BLaER1 treated with 17β-estradiol and CSF1 and Interleukin-3, amounts not matched to agents 10 nM and 100 nM (cell line): ENCODE measurements around the gene ESRRA.
A peak's percentile ranks its signal among the peaks of the same experiment; 100 is the strongest.

Experiments used
- H3K27ac ChIP-seq, 11 experiments: shearing (Covaris generic); formaldehyde crosslinking; 2 replicates each; pipeline ENCODE4 v1.8.1; 2022
- H3K27me3 ChIP-seq, 11 experiments: shearing (Covaris generic); formaldehyde crosslinking; 2 replicates each; pipeline ENCODE4 v1.8.1; 2022
- H3K36me3 ChIP-seq, 11 experiments: shearing (Covaris generic); formaldehyde crosslinking; 2 replicates each; pipeline ENCODE4 v1.8.1; 2022
- H3K4me1 ChIP-seq, 10 experiments: shearing (Covaris generic); formaldehyde crosslinking; 2 replicates each; pipeline ENCODE4 v1.8.1; 2022
- H3K4me2 ChIP-seq, 11 experiments: shearing (Covaris generic); formaldehyde crosslinking; 2 replicates each; pipeline ENCODE4 v1.8.1; 2022
- H3K4me3 ChIP-seq, 10 experiments: shearing (Covaris generic); formaldehyde crosslinking; 2 replicates each; pipeline ENCODE4 v1.8.1; 2022
- H3K9ac ChIP-seq, 11 experiments: shearing (Covaris generic); formaldehyde crosslinking; 2 replicates each; pipeline ENCODE4 v1.8.1; 2022
- H3K9me3 ChIP-seq, 11 experiments: shearing (Covaris generic); formaldehyde crosslinking; replicated peaks in 1 of 11; 2 replicates each; pipeline ENCODE4 v1.8.1; 2022
- H4K20me1 ChIP-seq, 11 experiments: shearing (Covaris generic); formaldehyde crosslinking; 2 replicates each; pipeline ENCODE4 v1.8.1; 2022
- Cebpa-rat ChIP-seq, 11 experiments: shearing (Covaris generic); IDR thresholded peaks; 2 replicates each; pipeline ENCODE4 v1.8.1; 2022

The ESRRA gene

GRCh38 chr11:64324692-64325469 lies 19.6 kb downstream of the ESRRA start:
- Histone ChIP-seq H3K4me3 (no peak overlapping the region), H3K27me3 (no peaks in the 10 kb centered on the region), H3K27ac (no peak overlapping the region), H4K20me1 (no peaks in the 10 kb centered on the region), H3K4me1 (peaks cover 0 to 28% (median 19%) of the 10 kb centered on the region in 10 experiments; a peak in 16 of 20 replicates), H3K9me3 (peaks cover 0 to 11% (median 0%) of the 10 kb centered on the region in 11 experiments; a peak in 9 of 22 replicates), H3K4me2 (no peak overlapping the region), H3K9ac (no peak overlapping the region), H3K36me3 (peaks cover 0 to 30% (median 14%) of the 10 kb centered on the region in 11 experiments; a peak in 15 of 22 replicates)
- TF ChIP-seq Cebpa-rat (IDR thresholded peaks at IDR 0.05), result no peak

DNA sequence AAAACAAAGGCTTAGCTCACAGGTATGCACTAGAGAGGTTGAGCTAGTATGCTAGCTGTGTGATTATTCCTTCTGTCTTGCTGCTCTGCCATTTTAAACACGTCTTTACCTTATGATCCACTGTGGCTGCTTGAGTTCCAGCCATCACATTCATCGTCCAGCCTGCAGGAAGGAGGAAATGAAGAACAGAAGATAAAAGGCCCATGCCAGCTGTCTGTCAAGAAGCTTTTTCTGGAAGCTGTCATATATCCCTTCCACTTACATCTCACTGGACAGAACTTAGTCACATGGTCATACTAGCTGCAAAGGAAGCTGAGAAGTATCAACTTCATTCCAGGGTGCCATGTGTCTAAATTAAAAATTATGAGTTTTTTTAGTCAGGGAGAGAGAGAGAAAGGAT lies 22.1 kb downstream of the ESRRA start:
- no peak for TF ChIP-seq Cebpa-rat (IDR thresholded peaks at IDR 0.05)
- no peak overlapping the region for H3K4me3 ChIP-seq
- H3K27me3 ChIP-seq, result no peaks in the 10 kb centered on the region
- H3K4me1 ChIP-seq, result peaks cover 12 to 36% (median 30%) of the 10 kb centered on the region in 10 experiments
- peaks cover 0 to 5% (median 0%) of the 10 kb centered on the region in 11 experiments; a peak in 6 of 22 replicates for H3K36me3 ChIP-seq
- H3K9me3 ChIP-seq, result peaks cover 0 to 11% (median 0%) of the 10 kb centered on the region in 11 experiments; a peak in 9 of 22 replicates
- H3K4me2 ChIP-seq, result no peak overlapping the region
- H3K9ac ChIP-seq, result no peak overlapping the region
- no peak overlapping the region for H3K27ac ChIP-seq
- no peaks in the 10 kb centered on the region for H4K20me1 ChIP-seq

GRCh38 chr11:64327993-64328392 lies 22.7 kb downstream of the ESRRA start:
- TF ChIP-seq Cebpa-rat (IDR thresholded peaks at IDR 0.05), result no peak
- no peaks in the 10 kb centered on the region for H3K27me3 ChIP-seq
- no peak overlapping the region for H3K9ac ChIP-seq
- no peaks in the 10 kb centered on the region for H3K36me3 ChIP-seq
- no peak overlapping the region for H3K4me3 ChIP-seq
- no peak overlapping the region for H3K27ac ChIP-seq
- no peak overlapping the region for H3K4me2 ChIP-seq
- peaks cover 18 to 36% (median 29%) of the 10 kb centered on the region in 10 experiments for H3K4me1 ChIP-seq
- peaks cover 0 to 11% (median 0%) of the 10 kb centered on the region in 11 experiments; a peak in 9 of 22 replicates for H3K9me3 ChIP-seq
- H4K20me1 ChIP-seq, result no peaks in the 10 kb centered on the region

GRCh38 chr11:64330888-64331287 lies 25.6 kb downstream of the ESRRA start:
- TF ChIP-seq Cebpa-rat (IDR thresholded peaks at IDR 0.05), result no peak
- no peaks in the 10 kb centered on the region for H3K36me3 ChIP-seq
- peak overlapping the region in 1 of 11 experiments; percentile 66; a peak in 2 of 22 replicates for H3K9ac ChIP-seq
- peak overlapping the region in 5 of 11 experiments; percentile 83 to 96 (median 92); a peak in 8 of 22 replicates for H3K4me2 ChIP-seq
- H3K4me1 ChIP-seq, result peaks cover 30 to 51% (median 45%) of the 10 kb centered on the region in 10 experiments
- H3K9me3 ChIP-seq, result peaks cover 0 to 11% (median 0%) of the 10 kb centered on the region in 11 experiments; a peak in 9 of 22 replicates
- H4K20me1 ChIP-seq, result no peaks in the 10 kb centered on the region
- H3K27me3 ChIP-seq, result no peaks in the 10 kb centered on the region
- no peak overlapping the region for H3K4me3 ChIP-seq
- peak overlapping the region in 7 of 11 experiments; percentile 50 to 93 (median 79); a peak in 11 of 22 replicates for H3K27ac ChIP-seq

GRCh38 chr11:64331569-64332371 lies 26.4 kb downstream of the ESRRA start:
- TF ChIP-seq Cebpa-rat (IDR thresholded peaks at IDR 0.05), result no peak
- Histone ChIP-seq H3K9ac (peak overlapping the region; percentile 43 to 66 (median 62); a peak in 19 of 22 replicates), H3K27ac (peak overlapping the region in 10 of 11 experiments; percentile 35 to 93 (median 78); a peak in 19 of 22 replicates)

GRCh38 chr11:64333556-64333955 lies 28.2 kb downstream of the ESRRA start:
- H3K4me3 ChIP-seq, result no peak overlapping the region
- peak overlapping the region in 2 of 11 experiments; percentile 87 to 92; a peak in 4 of 22 replicates for H3K4me2 ChIP-seq
- no peak overlapping the region for H3K9ac ChIP-seq
- no peak for TF ChIP-seq Cebpa-rat (IDR thresholded peaks at IDR 0.05)
- H3K27me3 ChIP-seq, result no peaks in the 10 kb centered on the region
- H3K36me3 ChIP-seq, result no peaks in the 10 kb centered on the region
- peaks cover 37 to 78% (median 71%) of the 10 kb centered on the region in 10 experiments for H3K4me1 ChIP-seq
- no peaks in the 10 kb centered on the region for H4K20me1 ChIP-seq
- peak overlapping the region in 7 of 11 experiments; percentile 28 to 93 (median 79); a peak in 8 of 22 replicates for H3K27ac ChIP-seq
- no peaks in the 10 kb centered on the region for H3K9me3 ChIP-seq

More at GRCh38 chr11:64331569-64332371, 26.4 kb downstream of the ESRRA start:
- Histone ChIP-seq H3K36me3 (no peaks in the 10 kb centered on the region), H4K20me1 (no peaks in the 10 kb centered on the region), H3K9me3 (peaks cover 0 to 10% (median 0%) of the 10 kb centered on the region in 11 experiments; a peak in 9 of 22 replicates), H3K4me3 (peak overlapping the region in 2 of 10 experiments; percentile 11 to 21; a peak in 1 of 20 replicates), H3K27me3 (no peaks in the 10 kb centered on the region), H3K4me1 (peaks cover 37 to 60% (median 53%) of the 10 kb centered on the region in 10 experiments), H3K4me2 (peak overlapping the region; percentile 78 to 96 (median 87))

DNA sequence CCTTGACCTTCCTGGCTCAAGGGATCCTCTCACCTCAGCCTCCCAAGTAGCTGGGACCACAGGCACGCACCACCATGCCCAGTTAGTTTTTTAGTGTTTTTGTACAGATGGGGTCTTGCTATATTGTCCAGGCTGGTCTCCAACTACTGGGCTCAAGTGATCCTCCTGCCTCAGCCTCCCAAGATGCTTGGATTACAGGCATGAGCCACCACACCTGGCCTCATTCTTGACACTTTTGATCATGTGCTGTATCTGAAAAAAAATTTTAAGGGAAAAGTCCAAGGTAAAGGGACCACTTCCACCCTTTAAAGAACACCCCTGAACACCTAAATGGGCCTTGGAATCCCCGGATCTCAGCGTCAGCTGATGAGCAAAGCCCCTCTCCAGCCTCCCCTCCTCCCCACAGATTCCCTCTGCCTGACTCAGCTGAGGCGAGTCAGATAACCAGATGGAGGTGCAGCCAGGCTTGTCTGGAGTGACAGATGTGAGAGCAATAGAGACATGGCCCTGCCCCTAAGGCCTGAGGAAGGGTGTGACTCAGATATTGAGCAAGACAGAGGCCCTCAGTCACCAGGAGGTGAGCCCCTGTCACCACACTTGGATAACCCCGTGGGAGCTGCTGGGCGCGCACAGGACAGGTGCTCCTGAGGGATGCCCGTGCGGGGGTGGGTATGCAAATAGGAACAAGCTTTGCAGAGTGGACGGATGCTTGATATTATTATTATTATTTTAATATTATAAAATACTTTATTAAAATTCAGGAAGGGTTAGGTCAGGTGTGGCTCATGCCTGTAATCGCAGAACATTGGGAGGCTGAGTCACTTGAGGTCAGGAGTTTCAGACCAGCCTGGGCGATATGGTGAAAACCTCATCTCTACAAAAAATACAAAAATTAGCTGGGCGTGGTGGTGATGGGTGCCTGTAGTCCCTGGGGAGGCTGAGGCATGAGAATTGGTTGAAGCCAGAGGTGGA lies 29.7 kb downstream of the ESRRA start:
- Histone ChIP-seq H3K4me2 (peak overlapping the region; percentile 39 to 87 (median 73)), H3K9me3 (no peaks in the 10 kb centered on the region), H3K4me1 (peaks cover 49 to 93% (median 86%) of the 10 kb centered on the region in 10 experiments), H3K9ac (peak overlapping the region in 9 of 11 experiments; percentile 31 to 68 (median 62); a peak in 17 of 22 replicates), H3K27ac (peak overlapping the region in 9 of 11 experiments; percentile 47 to 93 (median 78); a peak in 18 of 22 replicates), H4K20me1 (no peaks in the 10 kb centered on the region), H3K27me3 (no peaks in the 10 kb centered on the region), H3K4me3 (peak overlapping the region in 1 of 10 experiments; percentile 39; a peak in 4 of 20 replicates), H3K36me3 (no peaks in the 10 kb centered on the region)
- peak in 9 of 11 experiments; percentile 92 to 99 (median 96); a peak in 18 of 22 replicates for TF ChIP-seq Cebpa-rat (IDR thresholded peaks at IDR 0.05)
